GM21723 (cell line): ENCODE results near the gene G6PC3.
"Not testable (repeated sequence)": the region's sequence is repeated elsewhere in the genome, so short reads cannot be mapped to it uniquely, and the experiment has no call there.

ENCODE experiments used
- ATAC-seq: cut with Tn5 transposase; IDR thresholded peaks from one replicate; pipeline ENCODE4 v1.9.1; 2021; ENCODE audit warnings: mild to moderate bottlenecking, moderate library complexity; ENCODE audit not compliant: unreplicated experiment

Gene G6PC3

DNA sequence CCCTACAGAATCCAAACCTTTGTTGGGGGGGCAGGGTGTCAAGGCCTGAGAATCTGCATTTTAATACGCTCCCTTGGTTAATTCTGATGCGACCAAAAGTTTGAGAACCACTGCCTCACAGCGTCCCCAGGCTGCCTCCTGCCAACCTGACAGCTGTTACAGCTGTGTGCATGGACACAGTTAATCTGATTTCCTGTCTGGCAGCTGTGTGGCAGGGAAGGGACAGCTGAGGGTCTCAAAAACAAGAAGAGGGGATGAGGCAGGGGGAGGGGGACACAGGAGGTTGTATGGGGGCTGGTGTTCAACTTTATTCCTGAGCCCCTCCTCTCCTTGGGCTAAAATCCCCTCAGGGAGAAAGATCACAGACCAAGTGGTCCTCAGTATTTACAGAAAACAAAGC is 35.4 kb downstream of the G6PC3 start:
- no peak for ATAC-seq

DNA sequence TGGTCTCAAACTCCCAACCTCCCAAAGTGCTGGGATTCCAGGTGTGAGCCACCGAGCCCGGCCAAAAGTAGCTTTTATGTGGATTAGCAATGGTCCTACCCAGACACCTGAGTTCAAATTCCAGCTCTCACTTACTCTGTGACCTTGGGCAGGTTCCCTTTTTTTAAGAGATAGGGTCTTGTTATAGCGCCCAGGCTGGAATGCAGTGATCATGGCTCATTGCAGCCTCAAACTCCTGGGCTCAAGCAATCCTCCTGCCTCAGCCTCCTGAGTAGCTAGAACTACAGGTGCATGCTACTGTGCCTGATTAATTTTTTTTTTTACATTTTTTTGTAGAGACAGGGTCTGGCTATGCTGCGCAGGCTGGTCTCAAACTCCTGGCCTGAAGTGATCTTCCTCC is 36.3 kb downstream of the G6PC3 start:
- ATAC-seq = no peak

- ATAC-seq = no peak
Observed at GRCh38 chr17:44108440-44109311, 38.1 kb downstream of the G6PC3 start.

DNA sequence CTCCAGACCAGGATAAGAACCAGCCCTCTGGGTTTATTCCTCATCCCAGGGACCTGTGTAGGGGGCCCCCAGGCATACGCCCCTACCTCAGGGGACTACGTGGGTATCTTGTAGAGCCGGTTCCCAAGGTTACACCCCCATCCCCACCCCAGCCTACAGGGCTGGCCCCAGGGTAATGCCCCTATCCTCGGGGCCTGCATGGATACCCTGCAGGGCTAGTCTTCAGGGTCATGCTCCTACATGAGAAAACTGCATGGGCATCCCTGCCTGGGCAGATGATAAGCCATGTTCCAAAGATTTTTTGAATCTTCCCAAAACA is 38.7 kb downstream of the G6PC3 start:
- no peak for ATAC-seq

DNA sequence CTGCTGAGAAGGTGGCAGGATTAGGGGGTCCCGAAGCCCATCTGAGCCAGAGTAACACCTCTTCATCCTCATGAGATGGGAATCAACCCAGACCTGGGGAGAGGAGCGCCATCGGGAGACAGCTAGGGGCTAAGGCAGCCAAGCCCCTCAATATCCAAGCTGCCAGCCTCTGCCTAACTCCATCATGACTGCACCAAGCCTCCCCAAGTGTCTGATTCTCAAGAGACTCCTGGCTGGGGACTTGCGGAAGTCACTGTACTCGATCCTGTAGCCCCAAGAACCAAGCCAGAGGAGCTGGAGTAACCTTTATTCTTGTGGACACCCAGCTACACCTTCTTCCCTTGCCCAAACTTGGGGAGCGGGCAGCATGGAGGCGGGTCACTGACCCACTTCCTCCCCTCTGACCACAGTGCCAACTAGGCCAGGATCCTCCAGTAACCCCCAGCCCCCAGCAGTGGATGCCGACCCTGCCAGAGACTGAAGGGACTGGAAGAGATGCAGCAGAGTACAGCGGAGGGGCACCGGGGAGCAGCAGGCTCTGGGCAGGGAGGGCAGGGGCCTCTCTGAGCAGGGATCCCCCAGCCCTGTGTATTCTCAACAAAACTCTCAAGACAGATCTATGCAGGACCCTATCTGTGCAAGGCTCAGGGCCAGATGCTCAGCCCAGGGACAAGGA is 39.6 kb downstream of the G6PC3 start:
- ATAC-seq = no peak

DNA sequence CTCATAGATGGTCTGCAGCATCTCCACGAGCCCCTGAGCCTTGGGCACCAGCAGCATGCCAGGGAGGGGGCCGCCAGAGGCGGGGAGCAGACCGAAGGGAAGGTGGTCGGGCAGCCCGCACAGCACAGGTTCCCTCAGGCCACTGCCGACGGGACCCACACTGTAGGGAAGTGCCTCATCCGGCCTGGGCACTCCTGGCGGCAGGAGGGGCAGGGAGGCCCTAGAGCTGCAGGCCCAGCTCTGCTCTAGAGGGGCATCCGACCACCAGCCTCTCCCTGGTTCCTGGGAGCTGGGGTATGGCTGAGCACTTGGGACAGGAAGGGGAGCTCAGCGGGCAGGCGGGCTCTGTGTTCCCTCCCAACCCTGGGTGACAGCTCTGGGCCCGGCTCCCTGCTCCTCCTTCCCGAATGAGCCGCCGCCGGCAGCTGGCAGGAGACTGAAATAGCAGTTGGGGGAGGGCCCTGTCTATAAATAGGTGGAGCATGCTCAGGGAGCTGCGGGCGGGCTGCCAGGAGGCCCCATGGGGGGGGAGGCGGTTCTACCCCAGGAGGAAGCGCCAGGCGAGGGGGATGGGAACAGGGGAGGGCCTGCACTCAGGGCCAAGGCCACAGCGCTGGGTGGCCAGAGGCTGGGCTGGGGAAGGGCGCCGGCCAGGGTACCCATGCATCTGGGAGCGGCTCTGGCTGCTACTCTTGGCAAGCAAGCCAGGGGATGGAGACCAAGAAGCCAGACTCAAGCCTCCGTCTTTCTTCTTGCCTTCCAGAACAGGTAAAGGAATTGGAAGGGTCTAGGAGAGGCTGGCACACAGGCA is 40.5 kb downstream of the G6PC3 start:
- ATAC-seq = peak; percentile 62

DNA sequence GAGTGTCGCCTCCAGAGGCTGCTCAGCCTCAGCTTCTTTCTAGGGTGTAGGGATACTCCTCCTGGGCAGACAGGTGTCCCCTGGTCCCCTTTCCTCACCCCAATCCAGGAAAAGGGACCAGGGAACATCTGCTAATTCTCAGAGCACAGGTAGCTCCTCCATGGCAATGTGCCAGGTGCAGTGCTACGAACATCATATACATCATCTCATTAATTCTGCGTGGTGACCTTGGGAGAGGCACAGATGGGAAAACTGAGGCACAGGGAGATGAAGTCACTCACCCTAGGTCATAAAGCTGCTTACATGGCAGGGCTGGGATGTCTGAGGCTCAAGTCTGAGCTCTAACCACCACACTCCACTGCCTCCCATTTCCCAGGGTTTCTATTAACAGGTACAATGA is 41.2 kb downstream of the G6PC3 start:
- no peak for ATAC-seq

- no peak for ATAC-seq
Observed at GRCh38 chr17:44112284-44113280, 42.0 kb downstream of the G6PC3 start.

GRCh38 chr17:44113382-44113781 is 42.8 kb downstream of the G6PC3 start:
- no peak for ATAC-seq

- ATAC-seq = no peak
Observed at GRCh38 chr17:44113868-44114840, 43.6 kb downstream of the G6PC3 start.

GRCh38 chr17:44115585-44116415 is 45.3 kb downstream of the G6PC3 start:
- no peak for ATAC-seq

DNA sequence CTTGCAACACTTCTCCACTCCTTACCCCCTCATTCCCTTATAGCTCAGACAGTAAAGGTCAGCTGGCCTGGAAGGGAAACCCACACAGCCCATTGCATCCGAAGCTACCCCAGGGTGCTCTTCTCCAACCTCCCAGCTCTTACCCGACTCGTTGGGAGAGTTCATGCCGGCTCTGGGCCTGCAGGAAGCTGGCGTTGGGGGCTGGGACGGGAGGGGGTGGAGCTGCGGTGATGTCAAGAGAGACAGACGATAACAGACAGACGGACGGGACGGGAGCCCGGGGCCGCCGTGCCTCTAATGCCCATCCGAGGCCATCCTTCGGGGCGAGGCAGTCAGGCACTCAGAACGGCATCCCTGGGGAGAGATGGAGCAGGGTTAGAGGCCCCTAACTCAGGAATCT is 46.8 kb downstream of the G6PC3 start:
- no peak for ATAC-seq

GRCh38 chr17:44118427-44119050 is 48.0 kb downstream of the G6PC3 start:
- no peak for ATAC-seq

- ATAC-seq = no peak
Observed at GRCh38 chr17:44119062-44119461, 48.5 kb downstream of the G6PC3 start.

GRCh38 chr17:44119798-44120197 is 49.3 kb downstream of the G6PC3 start:
- no peak for ATAC-seq

GRCh38 chr17:44120281-44120680 is 49.7 kb downstream of the G6PC3 start:
- not testable (repeated sequence) for ATAC-seq

DNA sequence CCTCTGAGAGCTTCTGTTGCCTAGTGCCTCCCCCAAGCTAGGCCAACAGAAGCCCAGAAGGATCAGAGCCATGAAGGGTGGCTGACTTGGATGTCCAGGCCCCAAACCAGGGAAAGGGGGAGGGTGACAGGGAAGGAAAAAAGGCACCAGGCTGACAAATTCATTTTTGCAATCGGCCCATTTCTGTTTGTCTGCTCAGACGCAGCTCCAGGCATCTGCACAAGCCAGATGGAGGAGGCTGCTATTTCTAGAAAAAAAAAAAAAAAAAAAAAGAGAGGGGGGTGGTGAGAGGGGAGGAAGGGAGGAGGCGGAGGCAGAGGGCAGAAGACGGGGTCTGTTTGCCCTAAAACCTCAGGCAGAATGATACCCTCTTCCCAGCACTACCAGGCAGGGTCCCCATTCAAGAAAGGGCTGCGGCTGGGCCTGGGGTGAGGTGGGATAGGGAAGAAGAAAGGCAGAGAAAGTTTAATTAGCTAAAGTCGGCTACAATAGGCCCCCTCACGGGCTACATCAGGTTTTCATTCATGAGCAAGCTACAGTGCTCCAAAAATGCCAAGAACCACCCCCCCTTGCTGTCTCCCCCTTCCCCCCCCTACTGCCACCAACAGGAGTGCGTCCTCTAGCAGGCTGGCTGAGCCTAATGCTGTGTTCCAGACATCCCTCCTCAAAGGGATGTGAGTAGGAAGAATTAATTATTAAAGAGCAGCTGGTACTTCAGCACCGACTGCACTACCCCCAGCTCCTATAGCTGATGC is 50.5 kb downstream of the G6PC3 start:
- no peak for ATAC-seq
